H1 (cell line): ENCODE data around the gene ARAP3. TPM values are rescaled to one million over a fixed set of nuclear protein-coding genes. Genes with fewer than 3 reads are reported as not detected.

Source experiments
- CTCF ChIA-PET: fragments of 300-600 bp; sonication (Branson Sonifier 250); formaldehyde crosslinking; loops from one replicate; lab custom pipeline; 2021; ENCODE audit not compliant: partially characterized antibody; lab: Charles Lee
- POLR2A ChIA-PET: fragments of 300-600 bp; sonication (Branson Sonifier 250); formaldehyde crosslinking; loops from one replicate; lab custom pipeline; 2021; ENCODE audit warnings: inconsistent platforms; ENCODE audit not compliant: partially characterized antibody; lab: Charles Lee
- DNase-seq, 2 experiments: peaks; one replicate each; pipeline versions ENCODE4 v3.0.0 to v3.0.0-alpha.2; 2010 to 2022; ENCODE audit warnings: low spot score in 2 of 2, low read depth in 1 of 2, mixed read lengths in 1 of 2
- FAIRE-seq: peaks from 2 replicates; lab custom pipeline; 2011; peaks lifted over from hg19 to GRCh38; lab: Jason Lieb, UNC
- H2AFZ ChIP-seq: 2 replicates; pipeline ENCODE4 v1.8.1; 2012; ENCODE audit warnings: low read length, inconsistent platforms
- H2AK5ac ChIP-seq: 2 replicates; pipeline ENCODE4 v1.6.1; 2013; ENCODE audit warnings: low read depth, low read length
- H2BK120ac ChIP-seq: replicated peaks from 2 replicates; pipeline ENCODE3; 2013; ENCODE audit warnings: low read depth, low read length, inconsistent platforms
- H2BK12ac ChIP-seq: 2 replicates; pipeline ENCODE4 v1.6.1; 2013; ENCODE audit warnings: low read depth, low read length
- H2BK15ac ChIP-seq: 2 replicates; pipeline ENCODE4 v1.6.1; 2013; ENCODE audit warnings: low read length
- H2BK20ac ChIP-seq: 2 replicates; pipeline ENCODE4 v1.6.1; 2013; ENCODE audit warnings: low read length
- H2BK5ac ChIP-seq: 2 replicates; pipeline ENCODE4 v1.6.1; 2013; ENCODE audit warnings: low read depth, low read length
- H3K14ac ChIP-seq: 2 replicates; pipeline ENCODE4 v1.6.1; 2013; ENCODE audit warnings: inconsistent platforms; ENCODE audit not compliant: insufficient read length
- H3K18ac ChIP-seq: 2 replicates; pipeline ENCODE4 v1.6.1; 2013; ENCODE audit warnings: low read length; ENCODE audit errors: extremely low read depth
- H3K23ac ChIP-seq: 2 replicates; pipeline ENCODE4 v1.6.1; 2013; ENCODE audit warnings: inconsistent platforms; ENCODE audit not compliant: insufficient read length
- H3K23me2 ChIP-seq: 2 replicates; pipeline ENCODE4 v1.6.1; 2013; ENCODE audit warnings: low read depth, low read length
- H3K27ac ChIP-seq: 2 replicates; pipeline ENCODE4 v1.6.1; 2011; ENCODE audit warnings: low read depth, low read length, inconsistent platforms
- H3K27me3 ChIP-seq, 4 experiments: replicated peaks in 1 of 4; 1 replicate in 1 of 4; 2 replicates in 3 of 4; pipeline versions ENCODE4 v1.6.1 to v1.8.1; 2011 to 2013; ENCODE audit warnings: low read length in 3 of 4, mild to moderate bottlenecking in 3 of 4, inconsistent platforms in 2 of 4, mixed read lengths in 2 of 4, moderate library complexity in 1 of 4; ENCODE audit not compliant: control insufficient read depth in 3 of 4, insufficient read depth in 3 of 4; ENCODE audit errors: extremely low read depth in 1 of 4
- H3K36me3 ChIP-seq, 4 experiments: 2 replicates each; pipeline versions ENCODE4 v1.6.1 to v1.8.1; 2011 to 2013; ENCODE audit warnings: mild to moderate bottlenecking in 4 of 4, low read length in 3 of 4, moderate library complexity in 2 of 4, control low read depth in 1 of 4, inconsistent platforms in 1 of 4; ENCODE audit not compliant: insufficient read depth in 4 of 4, control insufficient read depth in 2 of 4
- H3K4ac ChIP-seq: replicated peaks from 2 replicates; pipeline ENCODE3; 2013; ENCODE audit warnings: low read length, low read depth, mixed read lengths, inconsistent platforms; ENCODE audit not compliant: insufficient read length
- H3K4me1 ChIP-seq, 4 experiments: replicated peaks in 1 of 4; 1 replicate in 1 of 4; 2 replicates in 3 of 4; pipeline versions ENCODE4 v1.6.1 to v1.8.1; 2011 to 2013; ENCODE audit warnings: low read length in 3 of 4, inconsistent platforms in 2 of 4, mixed read lengths in 1 of 4; ENCODE audit not compliant: insufficient read depth in 4 of 4, control insufficient read depth in 3 of 4
- H3K4me2 ChIP-seq, 2 experiments: 2 replicates each; pipeline versions ENCODE4 v1.6.1 to v1.8.1; 2011 to 2013; ENCODE audit warnings: low read depth in 2 of 2, low read length in 2 of 2, control low read depth in 1 of 2, inconsistent platforms in 1 of 2, mild to moderate bottlenecking in 1 of 2; ENCODE audit not compliant: insufficient read depth in 1 of 2
- H3K4me3 ChIP-seq, 4 experiments: fragments of 200-600, 300-600 bp in 1 of 4; sonication (generic), shearing (Covaris generic), sonication (Bioruptor Twin) in 1 of 4; 2 replicates each; pipeline versions ENCODE4 v1.5.1 to v1.8.1; 2011 to 2016; ENCODE audit warnings: low read length in 4 of 4, low read depth in 3 of 4, control low read depth in 2 of 4, inconsistent platforms in 2 of 4, mild to moderate bottlenecking in 2 of 4, mixed read lengths in 1 of 4, moderate library complexity in 1 of 4; ENCODE audit not compliant: insufficient read depth in 2 of 4; ENCODE audit errors: extremely low read depth in 1 of 4
- H3K56ac ChIP-seq: replicated peaks from 2 replicates; pipeline ENCODE3; 2013; ENCODE audit warnings: low read depth, mild to moderate bottlenecking, mixed read lengths, low read length, inconsistent platforms; ENCODE audit not compliant: insufficient read length
- H3K79me1 ChIP-seq: 2 replicates; pipeline ENCODE4 v1.6.1; 2013; ENCODE audit warnings: low read depth, low read length, control low read depth
- H3K79me2 ChIP-seq, 2 experiments: 2 replicates each; pipeline versions ENCODE4 v1.6.1 to v1.8.1; 2012 to 2013; ENCODE audit warnings: low read length in 2 of 2, mild to moderate bottlenecking in 2 of 2, inconsistent platforms in 1 of 2; ENCODE audit not compliant: insufficient read depth in 2 of 2, control insufficient read depth in 1 of 2
- H3K9ac ChIP-seq, 4 experiments: replicated peaks in 1 of 4; 1 replicate in 1 of 4; 2 replicates in 3 of 4; pipeline versions ENCODE4 v1.6.1 to v1.8.1; 2011 to 2013; ENCODE audit warnings: low read depth in 3 of 4, low read length in 3 of 4, control low read depth in 2 of 4, mild to moderate bottlenecking in 2 of 4, moderate library complexity in 2 of 4, inconsistent platforms in 1 of 4; ENCODE audit errors: extremely low read depth in 1 of 4
- H3K9me3 ChIP-seq, 2 experiments: 2 replicates each; pipeline versions ENCODE4 v1.6.1 to v1.8.1; 2012 to 2013; ENCODE audit warnings: mild to moderate bottlenecking in 2 of 2, moderate library complexity in 2 of 2, control low read depth in 1 of 2, inconsistent platforms in 1 of 2, low read depth in 1 of 2, low read length in 1 of 2, mixed read lengths in 1 of 2; ENCODE audit not compliant: insufficient read depth in 2 of 2
- H4K20me1 ChIP-seq, 2 experiments: replicated peaks in 1 of 2; 2 replicates each; pipeline versions ENCODE3 to v1.8.1; 2011 to 2013; ENCODE audit warnings: inconsistent platforms in 2 of 2, low read length in 2 of 2, mild to moderate bottlenecking in 1 of 2; ENCODE audit not compliant: insufficient read depth in 2 of 2, control insufficient read depth in 1 of 2
- H4K5ac ChIP-seq: 2 replicates; pipeline ENCODE4 v1.6.1; 2013; ENCODE audit warnings: low read length, low read depth, mixed read lengths, inconsistent platforms; ENCODE audit not compliant: insufficient read length
- H4K8ac ChIP-seq: 2 replicates; pipeline ENCODE4 v1.8.0; 2013; ENCODE audit warnings: mild to moderate bottlenecking, moderate library complexity, low read length, inconsistent platforms; ENCODE audit not compliant: insufficient read depth; ENCODE audit errors: extremely low read depth
- H4K91ac ChIP-seq: replicated peaks from 2 replicates; pipeline ENCODE3; 2013; ENCODE audit warnings: low read length, mixed read lengths, inconsistent platforms; ENCODE audit not compliant: insufficient read length
- CBX5 ChIP-seq: fragments of 300-800, 300-1000 bp; sonication (generic); IDR thresholded peaks from 2 replicates; pipeline ENCODE4 v1.7.1; 2016; ENCODE audit warnings: antibody characterized with exemption, low read length, low read depth
- EP300 ChIP-seq, 2 experiments: IDR thresholded peaks; 1 replicate in 1 of 2; 2 replicates in 1 of 2; pipeline ENCODE4 v1.6.1; 2011 to 2012; ENCODE audit warnings: low read depth in 2 of 2, low read length in 2 of 2, mild to moderate bottlenecking in 2 of 2, borderline replicate concordance in 1 of 2, inconsistent platforms in 1 of 2, moderate library complexity in 1 of 2
- RNF2 ChIP-seq: fragments of 200-900, 300-1000 bp; sonication (generic); IDR thresholded peaks from 2 replicates; pipeline ENCODE4 v1.7.1; 2016; ENCODE audit warnings: borderline replicate concordance, low read depth, mild to moderate bottlenecking, antibody characterized with exemption, low read length; ENCODE audit not compliant: poor library complexity, severe bottlenecking; ENCODE audit errors: missing control alignments
- SIX5 ChIP-seq: IDR thresholded peaks from 2 replicates; pipeline ENCODE4 v1.6.1; 2011; ENCODE audit warnings: mild to moderate bottlenecking, low read depth, low read length
- WGBS, 2 experiments: shearing (Covaris generic) in 1 of 2; methylation state at CpG; one replicate each; pipeline versions ENCODE4 v1.1.6 to v1.1.7; 2013 to 2015; ENCODE audit warnings: low lambda C conversion rate in 2 of 2, mixed read lengths in 2 of 2, inconsistent platforms in 1 of 2, low coverage in 1 of 2, missing lambda C conversion rate in 1 of 2; ENCODE audit not compliant: insufficient replicate concordance in 2 of 2, insufficient coverage in 1 of 2, insufficient read length in 1 of 2; ENCODE audit errors: extremely low coverage in 1 of 2, missing lambda C conversion rate in 1 of 2; 5-methylcytosine and 5-hydroxymethylcytosine counted together
- polyA plus RNA-seq, 7 experiments: library from polyadenylated mRNA; depleted of rRNA in 3 of 7; stranded (reverse) in 5 of 7; unstranded in 2 of 7; fragments of >200 nt in 5 of 7; fragments of 200-250 nt in 2 of 7; gene quantifications; 1 replicate in 5 of 7; 2 replicates in 1 of 7; 4 replicates in 1 of 7; pipeline versions ENCODE4 v1.2.1 to v1.2.3, GENCODE V29; 2011 to 2013; ENCODE audit warnings: missing spikeins in 2 of 7, mixed read lengths in 2 of 7
- total RNA-seq: library from RNA; stranded (reverse); fragmentation: NEBNext Ultra II Directional; extraction: Animal tissue kit (Norgen Biotek cat#: 25700); gene quantifications from 2 replicates; pipeline ENCODE4 v1.2.1, GENCODE V29; 2021

The ARAP3 gene
- total and polyA plus RNA-seq, 2 of the 8 experiments (the other 6 are each of a cell fraction or from before 2014, with no cell fraction given) = 14.4 to 48.6 TPM

DNA sequence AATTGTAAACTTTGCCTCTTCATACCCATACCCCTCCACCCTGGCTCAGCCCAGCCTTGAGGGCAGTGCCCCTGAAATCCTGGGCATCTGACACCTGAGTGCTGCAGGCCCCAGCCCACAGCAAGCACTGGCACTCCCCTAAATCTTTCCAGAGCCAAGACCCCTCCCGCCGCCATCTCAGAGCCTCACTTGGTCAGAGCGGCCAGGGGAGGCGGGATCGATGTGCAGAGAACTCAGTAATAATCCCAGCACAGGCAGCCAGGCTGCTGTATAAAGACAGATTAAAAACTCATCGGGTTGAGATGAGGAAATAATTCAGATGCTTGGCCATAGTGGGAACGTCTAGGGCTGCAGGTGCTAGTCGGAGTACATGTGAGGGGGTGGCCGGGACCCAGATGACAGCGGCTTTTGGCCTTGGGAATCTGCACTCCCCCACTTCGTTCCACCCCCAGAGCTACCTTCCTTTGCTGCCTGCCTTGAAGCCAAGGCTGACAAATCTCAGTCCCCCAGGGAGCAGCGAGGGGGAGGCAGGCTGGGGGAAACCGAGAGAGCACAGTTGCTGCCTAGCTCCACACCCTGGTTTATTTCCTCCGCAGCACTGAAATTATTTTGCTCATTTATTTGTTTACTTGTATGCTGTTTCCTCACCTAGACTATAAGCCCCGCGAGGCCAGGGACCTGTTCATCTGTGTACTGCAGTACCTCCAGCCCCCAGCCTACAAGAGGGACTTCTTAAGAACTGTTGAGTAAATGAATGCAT is 19.5 kb upstream of the ARAP3 start:
- Histone ChIP-seq H3K23ac (no peak overlapping the region), H3K4me3 (peak overlapping the region in 1 of 4 experiments; percentile 73; a peak in 1 of 8 replicates), H4K5ac (no peak overlapping the region), H2BK120ac (no peak overlapping the region), H4K8ac (no peak overlapping the region), H3K14ac (no peak overlapping the region), H3K9me3 (no peaks in the 10 kb centered on the region), H2AK5ac (no peak overlapping the region), H3K23me2 (peaks cover 11% of the 10 kb centered on the region; the same call in 1 of the 2 replicates), H2BK15ac (no peak overlapping the region; the same call in 1 of the 2 replicates), H3K79me1 (no peaks in the 10 kb centered on the region), H3K56ac (no peak overlapping the region), H2BK20ac (no peak overlapping the region), H3K4ac (no peak overlapping the region), H2BK5ac (no peak overlapping the region), H2BK12ac (no peak overlapping the region), H3K36me3 (no peaks in the 10 kb centered on the region), H3K4me1 (peaks cover 5 to 9% (median 5%) of the 10 kb centered on the region in 4 experiments), H3K27me3 (peaks cover 0 to 36% (median 30%) of the 10 kb centered on the region in 4 experiments; a peak in 6 of 7 replicates), H3K79me2 (no peaks in the 10 kb centered on the region), H3K9ac (no peak overlapping the region), H4K20me1 (no peaks in the 10 kb centered on the region), H4K91ac (no peak overlapping the region)
- FAIRE-seq (no peak), DNase-seq (no peak)
- CTCF ChIA-PET = interaction anchor here (0.6 to 15.1 kb wide), 53 partner anchors 9 to 289 kb away, joined by 3 to 345 read pairs (median 5); partner anchors contain the start of genes PCDH1, PCDH12 and RNF14
- POLR2A ChIA-PET = interaction anchor here (1.1 to 3.6 kb wide), 12 partner anchors 8 to 215 kb away, joined by 3 to 15 read pairs (median 5); no protein-coding TSS in a partner anchor
- 63% methylated on average over 16 of the region's 16 CpGs; no CpG with 5 or more reads in 1 of the 2 experiments for whole genome bisulfite sequencing, 2 experiments
- no peak for TF ChIP-seq CBX5
- TF ChIP-seq RNF2 = no peak
- TF ChIP-seq SIX5 = no peak
- TF ChIP-seq EP300 (IDR thresholded peaks at IDR 0.05; ENCODE audit: borderline replicate concordance in 1 of 2, low read depth in 2 of 2, low read length in 2 of 2) = no peak
- TF ChIP-seq, all 59 proteins: peak for 0
- Histone ChIP-seq H3K4me2 (peak overlapping the region; percentile 40 to 87), H2AFZ (no peak overlapping the region), H3K27ac (no peak overlapping the region), H3K18ac (no peak overlapping the region)
